GM12878 (cell line): ENCODE data around the gene PHF21B. TPM values are rescaled to one million over a fixed set of nuclear protein-coding genes. Genes with fewer than 3 reads are reported as not detected.
A peak's percentile ranks its signal among the peaks of the same experiment; 100 is the strongest.

Source experiments
- BCL11A ChIP-seq: IDR thresholded peaks from 2 replicates; pipeline ENCODE4 v1.6.1; 2011; ENCODE audit warnings: low read depth, low read length
- CHD1 ChIP-seq: IDR thresholded peaks from 2 replicates; pipeline ENCODE4 v1.6.1; 2012; ENCODE audit warnings: low read depth, low read length, improper control_type of control experiment
- CHD4 ChIP-seq: fragments of 200-600 bp; sonication (generic); IDR thresholded peaks from 2 replicates; pipeline ENCODE4 v1.6.1; 2016; ENCODE audit warnings: mild to moderate bottlenecking
- CREM ChIP-seq: IDR thresholded peaks from 2 replicates; pipeline ENCODE4 v1.6.1; 2014; ENCODE audit warnings: antibody characterized with exemption, low read depth
- CUX1 ChIP-seq: IDR thresholded peaks from 2 replicates; pipeline ENCODE4 v1.6.1; 2012; ENCODE audit warnings: improper control_type of control experiment, low read depth, low read length; ENCODE audit not compliant: insufficient replicate concordance
- DPF2 ChIP-seq: fragments of 450-650 bp; IDR thresholded peaks from 2 replicates; pipeline ENCODE4 v1.6.1; 2017; ENCODE audit warnings: mild to moderate bottlenecking
- EED ChIP-seq: sonication (generic); IDR thresholded peaks from 2 replicates; pipeline ENCODE4 v1.6.1; 2016; ENCODE audit warnings: antibody characterized with exemption, low read depth
- EP300 ChIP-seq, 2 experiments: fragments of 150-350 bp in 1 of 2; IDR thresholded peaks; 2 replicates each; pipeline ENCODE4 v1.6.1; 2011 to 2012; ENCODE audit warnings: low read depth in 2 of 2, low read length in 2 of 2, borderline replicate concordance in 1 of 2, improper control_type of control experiment in 1 of 2, inconsistent platforms in 1 of 2; ENCODE audit not compliant: control insufficient read depth in 1 of 2
- IKZF2 ChIP-seq, 2 experiments: fragments of 450-650 bp; IDR thresholded peaks; 2 replicates each; pipeline ENCODE4 v1.6.1; 2017; ENCODE audit warnings: mild to moderate bottlenecking in 2 of 2, moderate library complexity in 2 of 2
- NFIC ChIP-seq: IDR thresholded peaks from 2 replicates; pipeline ENCODE4 v1.6.1; 2012; ENCODE audit warnings: low read depth, mild to moderate bottlenecking, inconsistent platforms, low read length, moderate library complexity
- PAX8 ChIP-seq: fragments of 450-650 bp; IDR thresholded peaks from 2 replicates; pipeline ENCODE4 v1.6.1; 2017; ENCODE audit warnings: mild to moderate bottlenecking, moderate library complexity
- PRDM15 ChIP-seq: fragments of 450-650 bp; formaldehyde crosslinking; IDR thresholded peaks from 2 replicates; pipeline ENCODE4 v1.4.0; 2020; ENCODE audit warnings: mild to moderate bottlenecking, moderate library complexity
- RUNX3 ChIP-seq: IDR thresholded peaks from 2 replicates; pipeline ENCODE4 v1.6.1; 2012; ENCODE audit warnings: low read length, inconsistent platforms
- SMAD1 ChIP-seq: fragments of 450-650 bp; IDR thresholded peaks from 2 replicates; pipeline ENCODE4 v1.6.1; 2018; ENCODE audit warnings: mild to moderate bottlenecking, low read depth; ENCODE audit not compliant: partially characterized antibody
- SUPT20H ChIP-seq: IDR thresholded peaks from 2 replicates; pipeline ENCODE4 v1.6.1; 2011; ENCODE audit warnings: low read depth, mild to moderate bottlenecking, low read length, moderate library complexity, borderline replicate concordance; ENCODE audit not compliant: control insufficient read depth
- TCF12 ChIP-seq: IDR thresholded peaks from 2 replicates; pipeline ENCODE4 v1.6.1; 2011; ENCODE audit warnings: low read depth, mild to moderate bottlenecking, low read length
- ZBED1 ChIP-seq: IDR thresholded peaks from 2 replicates; pipeline ENCODE4 v1.6.1; 2016; ENCODE audit warnings: borderline replicate concordance
- ZNF592 ChIP-seq: fragments of 450-650 bp; IDR thresholded peaks from 2 replicates; pipeline ENCODE4 v1.6.1; 2017; ENCODE audit warnings: mild to moderate bottlenecking, moderate library complexity
- ZNF622 ChIP-seq: fragments of 450-650 bp; IDR thresholded peaks from 2 replicates; pipeline ENCODE4 v1.6.1; 2017; ENCODE audit warnings: mild to moderate bottlenecking, inconsistent platforms
- polyA plus RNA-seq, 11 experiments: library from polyadenylated mRNA; depleted of rRNA in 4 of 11; unstranded in 6 of 11; stranded (reverse) in 5 of 11; fragments of >200 nt; fragmentation: Nextera tagmentation in 4 of 11; fragmentation: Illumina TruSeq in 1 of 11; extraction: Ambion mirVana in 4 of 11; extraction: Trizol in 1 of 11; gene quantifications; 1 replicate in 1 of 11; 2 replicates in 10 of 11; pipeline versions ENCODE4 v1.2.1 to v1.2.3, GENCODE V29; 2011 to 2016; ENCODE audit warnings: inconsistent platforms in 2 of 11, missing spikeins in 2 of 11, low read depth in 1 of 11
- total RNA-seq, 4 experiments: library from RNA; depleted of rRNA in 3 of 4; stranded (reverse); fragments of >200 nt in 3 of 4; fragmentation: Illumina TruSeq in 1 of 4; extraction: Trizol in 1 of 4; gene quantifications; 2 replicates each; pipeline versions ENCODE4 v1.2.1 to v1.2.3, GENCODE V29; 2013 to 2021

Gene PHF21B
- total and polyA plus RNA-seq, 10 of the 15 experiments (the other 5 are each of a cell fraction or from before 2014, with no cell fraction given): 0.03 to 0.35 TPM; not detected in 8

GRCh38 chr22:44954149-44954548, 55.7 kb downstream of the PHF21B start (continued):
- TF ChIP-seq CUX1: no peak
- no peak for TF ChIP-seq PRDM15
- TF ChIP-seq TCF12: peak; percentile 14; the same call in 1 of the 2 replicates
- TF ChIP-seq SUPT20H: no peak
- no peak for TF ChIP-seq CHD4
- peak; percentile 55 to 72; a peak in 2 of 4 replicates for TF ChIP-seq EP300 (IDR thresholded peaks at IDR 0.05; ENCODE audit: borderline replicate concordance in 1 of 2, control insufficient read depth in 1 of 2, low read depth in 2 of 2, low read length in 2 of 2)
- TF ChIP-seq NFIC: peak; percentile 54; the same call in 1 of the 2 replicates
- TF ChIP-seq ZNF622: no peak
- TF ChIP-seq BCL11A: 0 out of 2 replicates have a peak, but pooled peaks have one; percentile 51
- no peak for TF ChIP-seq CHD1
- TF ChIP-seq IKZF2 (IDR thresholded peaks at IDR 0.05): peak; percentile 52 to 69
- no peak for TF ChIP-seq SMAD1
- TF ChIP-seq DPF2: 0 out of 2 replicates have a peak, but pooled peaks have one; percentile 32
- TF ChIP-seq PAX8: no peak
- TF ChIP-seq ZNF592: no peak
- no peak for TF ChIP-seq ZBED1
- 0 out of 2 replicates have a peak, but pooled peaks have one; percentile 45 for TF ChIP-seq CREM
- peak; percentile 89 for TF ChIP-seq EED
- TF ChIP-seq RUNX3: peak; percentile 85
